ENCODE data around the gene CREBBP. TPM values are rescaled to one million over a fixed set of nuclear protein-coding genes. Genes with fewer than 3 reads are reported as not detected.

Gene CREBBP
- total and polyA plus RNA-seq, 2 donors (not counting 3 experiments of a cell fraction or from before 2014, with no cell fraction given): 13.8 to 72.7 TPM

- no peak overlapping the region for H3K4me2 ChIP-seq (ENCODE audit: insufficient read depth, low read length)
- H3K9me3 ChIP-seq (replicated peaks; ENCODE audit: control insufficient read depth, insufficient read depth, low read length): no peaks in the 10 kb centered on the region
- no peak overlapping the region for H3K27ac ChIP-seq (ENCODE audit: insufficient read depth, low read depth, low read length)
- POLR2A ChIA-PET: interaction anchor here (0.6 kb wide), 1 partner anchor 24 kb away, joined by 4 read pairs; no protein-coding TSS in a partner anchor
- H3K4me1 ChIP-seq (ENCODE audit: control insufficient read depth, extremely low read depth, insufficient read depth, low read length): peaks cover 24% of the 10 kb centered on the region
- H3K4me3 ChIP-seq (replicated peaks in 1 of 3; ENCODE audit: insufficient read depth in 1 of 3, low read depth in 1 of 3, low read length in 3 of 3): no peak overlapping the region
- TF ChIP-seq FOS (IDR thresholded peaks at IDR 0.05; ENCODE audit: borderline replicate concordance, insufficient read depth, low read length) (no peak), MYC (IDR thresholded peaks at IDR 0.05; ENCODE audit: low read depth, low read length) (no peak), EZH2 (IDR thresholded peaks at IDR 0.05; ENCODE audit: borderline replicate concordance, low read depth, low read length, severe bottlenecking) (no peak), GATA2 (IDR thresholded peaks at IDR 0.05; ENCODE audit: insufficient read depth, insufficient read length, low read depth, low read length) (no peak), MAX (IDR thresholded peaks at IDR 0.05; ENCODE audit: insufficient read depth, insufficient read length) (no peak), POLR2AphosphoS5 (IDR thresholded peaks at IDR 0.05; ENCODE audit: insufficient read depth, low read depth, low read length) (no peak), JUN (IDR thresholded peaks at IDR 0.05; ENCODE audit: borderline replicate concordance, insufficient read depth, insufficient read length, low read depth) (no peak), CTCF (IDR thresholded peaks at IDR 0.05; ENCODE audit: extremely low read depth in 1 of 2, insufficient read depth in 1 of 2, low read depth in 1 of 2, low read length in 2 of 2) (no peak), POLR2A (IDR thresholded peaks at IDR 0.05; ENCODE audit: low read depth, low read length) (no peak)
- H3K27me3 ChIP-seq (ENCODE audit: control insufficient read depth in 2 of 2, insufficient read depth in 2 of 2, low read length in 2 of 2): no peaks in the 10 kb centered on the region
- dilution Hi-C loops (cut with MboI; ENCODE audit: extremely low pct_ligation_motif_present, low sequenced_read_pairs) (no loop called here), intact Hi-C loops (cut with micrococcal nuclease) (loop anchor here (10.0 kb wide), 1 partner anchor 80 kb away; no protein-coding TSS in a partner anchor)
- H2AFZ ChIP-seq (ENCODE audit: low read depth, low read length): no peak overlapping the region
- peaks cover 0 to 1% of the 10 kb centered on the region in 2 experiments for H3K36me3 ChIP-seq (ENCODE audit: control insufficient read depth in 2 of 2, extremely low read depth in 1 of 2, insufficient read depth in 2 of 2, low read length in 2 of 2)
- BruUV-seq (replicated peaks): no TSS peak
- no peak overlapping the region for H3K9ac ChIP-seq (replicated peaks; ENCODE audit: extremely low read depth, insufficient read depth, low read length)
- peaks cover 98% of the 10 kb centered on the region for H3K79me2 ChIP-seq (ENCODE audit: control insufficient read depth, insufficient read depth, low read length)
- peaks cover 26% of the 10 kb centered on the region for H4K20me1 ChIP-seq (replicated peaks; ENCODE audit: control insufficient read depth, extremely low read depth, insufficient read depth, low read length)
- CTCF ChIA-PET: interaction anchor here (1.3 to 1.6 kb wide), 3 partner anchors 13 to 102 kb away, joined by 3 to 5 read pairs (median 3); no protein-coding TSS in a partner anchor
- FAIRE-seq (no peak), DNase-seq (ENCODE audit: low read depth, low spot score) (no peak)
- H3K9me1 ChIP-seq (replicated peaks; ENCODE audit: control insufficient read depth, extremely low read depth, insufficient read depth, low read length): no peaks in the 10 kb centered on the region
Observed at GRCh38 chr16:3874794-3875692, 5.5 kb downstream of the CREBBP start.

All from endothelial cell of umbilical vein (primary cell).